ENCODE data around the gene KCNQ1. TPM values are rescaled to one million over a fixed set of nuclear protein-coding genes. Genes with fewer than 3 reads are reported as not detected.

KCNQ1 gene
- total and polyA plus RNA-seq, 7 donors, result 0.48 to 3.1 (median 1.1) TPM

- Histone ChIP-seq H3K27me3 (ENCODE audit: insufficient read depth in 3 of 3, low read length in 2 of 3) (peaks cover 0 to 4% (median 2%) of the 10 kb centered on the region in 3 donors), H3K27ac (no peak overlapping the region), H3K4me1 (peaks cover 8% of the 10 kb centered on the region), H3K4me3 (no peak overlapping the region), H3K36me3 (ENCODE audit: insufficient read depth in 1 of 2, low read depth in 1 of 2) (no peaks in the 10 kb centered on the region), H3K9me3 (no peaks in the 10 kb centered on the region)
- intact Hi-C loops (cut with DNase I), result loop anchor here in 1 of 2 donors (5.0 kb wide), 1 partner anchor 337 kb away; no protein-coding TSS in a partner anchor
- DNase-seq (peak; percentile 25 to 56), ATAC-seq (no peak)
- WGBS, 3 donors, result 88 to 93% (median 92%) methylated on average over 31 of the region's 31 CpGs
- no peak for TF ChIP-seq CTCF (IDR thresholded peaks at IDR 0.05)
Observed at GRCh38 chr11:2534134-2534956, 89.5 kb downstream of the KCNQ1 start.

- no peak for TF ChIP-seq CTCF (IDR thresholded peaks at IDR 0.05)
- H3K4me1 ChIP-seq, result peaks cover 8% of the 10 kb centered on the region
- no peak overlapping the region for H3K4me3 ChIP-seq
- ATAC-seq, result no peak
- H3K27me3 ChIP-seq (ENCODE audit: insufficient read depth in 3 of 3, low read length in 2 of 3), result peaks cover 0 to 9% (median 4%) of the 10 kb centered on the region in 3 donors
- no peak overlapping the region for H3K27ac ChIP-seq
- DNase-seq, result peak; percentile 7 to 29
- intact Hi-C loops (cut with DNase I), result loop anchor here in 1 of 2 donors (5.0 kb wide), 1 partner anchor 338 kb away; no protein-coding TSS in a partner anchor
- WGBS, 3 donors, result 82 to 92% (median 88%) methylated on average over 15 of the region's 15 CpGs
- no peaks in the 10 kb centered on the region for H3K9me3 ChIP-seq
- H3K36me3 ChIP-seq (ENCODE audit: insufficient read depth in 1 of 2, low read depth in 1 of 2), result no peaks in the 10 kb centered on the region
Observed at GRCh38 chr11:2534957-2535672, 90.3 kb downstream of the KCNQ1 start.

- peaks cover 0 to 10% (median 4%) of the 10 kb centered on the region in 3 donors for H3K27me3 ChIP-seq (ENCODE audit: insufficient read depth in 3 of 3, low read length in 2 of 3)
- ATAC-seq (no peak), DNase-seq (peak; percentile 9 to 43)
- no peaks in the 10 kb centered on the region for H3K36me3 ChIP-seq (ENCODE audit: insufficient read depth in 1 of 2, low read depth in 1 of 2)
- H3K9me3 ChIP-seq, result no peaks in the 10 kb centered on the region
- intact Hi-C loops (cut with DNase I), result no loop called here
- peaks cover 8% of the 10 kb centered on the region for H3K4me1 ChIP-seq
- H3K27ac ChIP-seq, result no peak overlapping the region
- no peak overlapping the region for H3K4me3 ChIP-seq
- WGBS, 3 donors, result 87 to 92% (median 88%) methylated on average over 24 to 27 of the region's 27 CpGs
- TF ChIP-seq CTCF (IDR thresholded peaks at IDR 0.05), result no peak
Observed at GRCh38 chr11:2535673-2536439, 91.0 kb downstream of the KCNQ1 start.

- ATAC-seq (no peak), DNase-seq (peak; percentile 6 to 38)
- H3K36me3 ChIP-seq (ENCODE audit: insufficient read depth in 1 of 2, low read depth in 1 of 2), result no peaks in the 10 kb centered on the region
- peaks cover 0 to 10% (median 4%) of the 10 kb centered on the region in 3 donors for H3K27me3 ChIP-seq (ENCODE audit: insufficient read depth in 3 of 3, low read length in 2 of 3)
- no peak overlapping the region for H3K4me3 ChIP-seq
- no peak overlapping the region for H3K27ac ChIP-seq
- WGBS, 3 donors, result 91 to 95% (median 94%) methylated on average over 18 to 19 of the region's 19 CpGs
- intact Hi-C loops (cut with DNase I), result no loop called here
- no peak for TF ChIP-seq CTCF (IDR thresholded peaks at IDR 0.05)
- no peaks in the 10 kb centered on the region for H3K9me3 ChIP-seq
- H3K4me1 ChIP-seq, result peaks cover 8% of the 10 kb centered on the region
Observed at GRCh38 chr11:2536440-2536989, 91.7 kb downstream of the KCNQ1 start.

Data from psoas muscle (tissue), 8 donors.